T-helper 22 cell (primary cell): Measurements from ENCODE around the gene TCF7L2.

Experiments
- DNase-seq: peaks from one replicate; pipeline ENCODE4 v3.0.0-alpha.2; 2020; ENCODE audit warnings: low read depth

The TCF7L2 gene

GRCh38 chr10:113023017-113023416 is 73.0 kb downstream of the TCF7L2 start:
- no peak for DNase-seq

GRCh38 chr10:113024930-113025329 is 74.9 kb downstream of the TCF7L2 start:
- DNase-seq = no peak

GRCh38 chr10:113025487-113025886 is 75.4 kb downstream of the TCF7L2 start:
- DNase-seq = no peak

- no peak for DNase-seq
Observed at GRCh38 chr10:113026679-113027078, 76.6 kb downstream of the TCF7L2 start.

GRCh38 chr10:113027230-113027573 is 77.2 kb downstream of the TCF7L2 start:
- DNase-seq = no peak

- no peak for DNase-seq
Observed at GRCh38 chr10:113027574-113028455, 77.8 kb downstream of the TCF7L2 start.

- no peak for DNase-seq
Observed at GRCh38 chr10:113028456-113029440, 78.7 kb downstream of the TCF7L2 start.

- no peak for DNase-seq
Observed at GRCh38 chr10:113030453-113030852, 80.4 kb downstream of the TCF7L2 start.

- no peak for DNase-seq
Observed at GRCh38 chr10:113031147-113031546, 81.1 kb downstream of the TCF7L2 start.

GRCh38 chr10:113033991-113034390 is 83.9 kb downstream of the TCF7L2 start:
- DNase-seq = no peak

- DNase-seq = no peak
Observed at GRCh38 chr10:113035732-113036312, 85.8 kb downstream of the TCF7L2 start.

- DNase-seq = no peak
Observed at GRCh38 chr10:113036619-113037018, 86.6 kb downstream of the TCF7L2 start.

GRCh38 chr10:113037218-113037617 is 87.2 kb downstream of the TCF7L2 start:
- DNase-seq = no peak

GRCh38 chr10:113038183-113038582 is 88.1 kb downstream of the TCF7L2 start:
- DNase-seq = no peak

GRCh38 chr10:113038985-113039384 is 88.9 kb downstream of the TCF7L2 start:
- DNase-seq = no peak

GRCh38 chr10:113041324-113041723 is 91.3 kb downstream of the TCF7L2 start:
- no peak for DNase-seq

- no peak for DNase-seq
Observed at GRCh38 chr10:113041841-113042750, 92.0 kb downstream of the TCF7L2 start.

GRCh38 chr10:113042868-113043267 is 92.8 kb downstream of the TCF7L2 start:
- DNase-seq = no peak

- no peak for DNase-seq
Observed at GRCh38 chr10:113044016-113044755, 94.1 kb downstream of the TCF7L2 start.

- no peak for DNase-seq
Observed at GRCh38 chr10:113045147-113046055, 95.4 kb downstream of the TCF7L2 start.
